HG03135 (cell line): Measurements from ENCODE around the gene ULK4.
A peak's percentile ranks its signal among the peaks of the same experiment; 100 is the strongest.
"Not testable (repeated sequence)": the region's sequence is repeated elsewhere in the genome, so short reads cannot be mapped to it uniquely, and the experiment has no call there.

Experiments used
- ATAC-seq: cut with Tn5 transposase; IDR thresholded peaks from one replicate; pipeline ENCODE4 v1.9.1; 2021; ENCODE audit warnings: mild to moderate bottlenecking, moderate library complexity; ENCODE audit not compliant: unreplicated experiment

ULK4 gene

DNA sequence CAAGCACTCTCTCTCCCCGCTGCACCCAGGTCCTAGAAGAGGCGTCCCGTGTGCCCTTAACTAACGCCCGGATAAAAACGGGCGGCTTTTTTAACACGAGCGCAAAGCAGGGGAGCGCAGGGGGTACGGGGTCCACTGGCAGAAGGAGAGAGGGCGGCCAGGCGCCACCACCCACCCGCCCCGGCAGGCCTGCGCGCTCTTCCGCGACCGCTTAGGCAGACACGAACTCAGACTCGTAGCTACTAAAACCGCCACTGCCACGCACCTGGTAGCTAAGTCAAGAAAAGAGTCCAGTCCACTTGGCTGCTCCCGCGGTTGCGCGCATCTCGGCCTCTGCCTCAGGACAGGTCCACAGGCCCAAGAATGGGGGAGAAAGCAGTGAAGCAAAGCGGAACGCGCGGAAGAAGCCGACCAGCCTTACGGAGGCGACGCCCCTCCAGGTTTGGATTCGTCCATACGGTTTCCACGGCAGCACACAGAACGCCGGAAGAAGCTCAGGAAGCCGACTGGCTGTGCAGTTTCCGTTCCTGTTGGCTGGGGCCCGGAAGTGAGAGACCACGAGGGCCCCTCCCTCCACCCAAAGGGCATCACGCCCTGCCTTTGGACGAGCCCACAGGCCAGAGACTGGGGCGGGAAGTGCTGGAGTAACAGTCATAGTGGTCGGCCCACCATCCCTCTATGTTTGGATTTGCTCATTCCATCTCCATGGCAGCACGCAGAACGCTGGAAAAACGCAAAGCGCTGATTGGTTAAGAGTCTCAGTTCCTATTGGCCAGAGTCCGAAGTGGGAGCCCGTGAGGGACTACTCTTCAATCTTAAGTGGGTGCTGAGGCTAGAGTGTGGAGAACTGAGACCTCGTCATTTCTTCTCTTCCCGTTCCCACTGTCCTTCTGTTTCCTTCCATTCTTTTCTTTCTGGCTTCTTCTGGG, at the start of gene ULK4:
TSS of gene ULK4 (minus strand) at position 353 of the 929 bp plus-strand sequence. CDS start 7,344 bp downstream, outside the sequence.
- peak; percentile 94 for ATAC-seq

DNA sequence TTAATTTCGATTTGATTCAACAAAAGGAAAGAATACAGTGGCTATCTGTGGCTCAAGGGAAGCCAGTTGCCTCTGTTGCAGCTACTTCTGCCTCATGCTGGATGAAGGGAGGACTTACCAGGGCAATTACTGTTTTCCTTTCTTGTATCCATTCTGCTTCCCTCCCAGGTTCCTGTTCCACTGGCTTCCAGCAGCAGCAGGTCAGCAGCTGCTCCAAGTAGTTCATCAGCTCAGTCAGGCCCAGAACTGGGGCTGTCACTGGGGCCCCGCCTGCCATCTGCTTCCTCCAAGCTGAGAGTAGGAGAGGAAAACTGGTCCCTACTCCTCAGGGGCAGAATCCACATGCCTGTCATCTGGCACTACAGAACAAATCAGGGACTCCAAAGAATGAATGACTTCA, 48.6 kb upstream of the ULK4 start:
- no peak for ATAC-seq

DNA sequence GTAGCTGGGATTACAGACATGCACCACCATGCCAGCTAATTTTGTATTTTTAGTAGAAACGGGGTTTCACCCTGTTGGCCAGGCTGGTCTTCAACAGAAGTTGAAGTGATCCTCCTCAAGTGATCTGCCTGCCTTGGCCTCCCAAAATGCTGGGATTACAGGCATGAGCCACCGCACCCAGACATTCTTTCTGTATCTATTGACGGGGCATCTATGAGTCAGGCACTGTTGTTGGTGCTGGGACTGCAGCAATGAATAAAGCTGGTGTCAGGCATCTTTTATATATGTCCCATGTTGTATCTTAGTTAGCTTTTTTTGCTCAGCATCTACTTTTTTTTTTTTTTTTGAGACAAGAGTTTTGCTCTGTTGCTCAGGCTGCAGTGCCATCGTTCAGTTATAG, 47.6 kb upstream of the ULK4 start:
- no peak for ATAC-seq

DNA sequence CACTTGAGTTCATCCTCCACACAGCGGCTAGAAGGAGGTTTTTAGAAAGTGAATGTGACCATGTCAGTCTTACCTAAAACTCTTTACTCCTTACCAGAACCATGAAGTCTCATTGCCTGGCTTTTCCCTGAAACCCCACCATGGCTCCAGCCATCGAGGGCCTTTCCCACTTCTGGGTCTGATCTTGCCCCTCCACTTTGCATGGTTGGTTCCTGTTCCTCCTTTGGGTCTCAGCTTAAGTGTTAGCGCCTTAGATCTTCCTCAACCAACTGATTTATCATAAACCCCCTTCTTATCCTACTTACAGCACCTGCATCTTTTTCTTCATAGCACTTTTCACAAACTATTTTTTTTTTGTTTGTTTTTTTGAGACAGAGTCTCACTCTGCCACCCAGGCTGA, 45.9 kb upstream of the ULK4 start:
- ATAC-seq, result no peak

DNA sequence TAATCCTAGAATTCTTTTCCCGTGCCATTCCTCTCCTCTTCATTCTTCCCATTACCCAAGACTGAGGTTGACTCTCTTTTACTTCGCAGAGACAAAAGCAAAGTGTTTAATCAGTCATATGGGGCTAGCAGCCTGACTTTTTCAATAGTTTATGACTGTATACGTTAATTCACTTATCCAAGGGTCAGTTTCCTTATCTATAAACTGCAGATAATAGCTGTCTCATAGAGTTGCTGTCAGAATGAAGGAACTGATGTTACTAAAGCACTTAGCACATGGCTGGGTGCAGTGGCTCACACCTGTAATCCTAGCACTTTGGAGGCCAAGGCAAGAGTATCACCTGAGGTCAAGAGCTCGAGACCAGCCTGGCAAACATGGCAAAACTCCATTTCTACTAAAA, 43.5 kb upstream of the ULK4 start:
- no peak for ATAC-seq

DNA sequence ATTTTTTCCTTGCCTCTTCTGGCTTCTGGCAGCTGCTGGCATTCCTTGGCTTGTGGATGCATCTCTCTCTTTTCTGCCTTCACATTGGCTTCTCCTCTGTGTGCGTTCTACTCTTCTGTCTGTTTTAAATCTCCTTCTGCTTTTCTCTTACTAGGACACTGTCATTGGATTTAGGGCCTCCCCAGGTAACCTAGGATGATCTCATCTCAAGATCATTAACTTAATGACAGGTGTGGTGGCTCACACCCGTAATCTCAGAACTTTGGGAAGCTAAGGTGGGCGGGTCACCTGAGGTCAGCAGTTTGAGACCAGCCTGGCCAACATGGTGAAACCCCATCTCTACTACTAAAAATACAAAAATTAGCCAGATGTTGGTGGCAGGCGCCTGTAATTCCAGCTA, 40.9 kb upstream of the ULK4 start:
- no peak for ATAC-seq

DNA sequence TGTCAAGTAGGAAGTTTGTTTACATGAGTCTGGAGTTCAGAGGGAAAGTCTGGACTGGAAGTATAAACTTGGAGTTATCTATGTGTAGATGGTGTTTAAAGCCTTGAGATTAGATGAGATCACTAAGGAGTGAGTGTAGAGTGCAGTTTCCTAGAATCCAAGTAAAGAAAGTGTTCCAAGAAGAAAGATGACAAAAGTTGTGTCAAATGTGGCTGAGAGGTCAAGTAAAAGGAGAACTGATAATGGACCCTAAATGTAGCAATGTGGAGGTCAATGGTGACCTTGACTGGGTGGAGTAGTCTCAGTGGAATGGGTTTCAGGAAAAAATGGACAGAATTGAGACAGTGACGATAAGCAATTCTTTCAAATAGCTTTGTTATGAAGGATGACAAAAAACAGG, 39.9 kb upstream of the ULK4 start:
- no peak for ATAC-seq

DNA sequence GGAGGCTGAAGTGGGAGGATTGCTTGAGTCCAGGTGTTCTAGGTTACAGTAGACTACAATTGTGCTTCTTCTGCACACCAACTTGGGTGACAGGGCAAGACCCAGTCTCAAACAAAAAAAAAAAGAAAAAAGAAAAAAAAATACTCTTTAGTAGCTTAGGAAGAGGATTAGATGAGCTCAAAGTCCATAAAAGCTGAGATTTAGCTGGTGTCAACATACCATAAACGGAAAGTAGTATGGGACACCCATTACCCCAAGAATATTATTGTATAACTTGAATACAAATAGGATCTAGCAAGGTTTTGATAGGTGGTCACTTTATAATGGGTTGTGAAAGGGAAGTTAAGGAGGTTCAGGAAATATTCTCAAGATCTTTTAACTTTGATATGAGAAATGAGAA, 38.0 kb upstream of the ULK4 start:
- ATAC-seq, result no peak

DNA sequence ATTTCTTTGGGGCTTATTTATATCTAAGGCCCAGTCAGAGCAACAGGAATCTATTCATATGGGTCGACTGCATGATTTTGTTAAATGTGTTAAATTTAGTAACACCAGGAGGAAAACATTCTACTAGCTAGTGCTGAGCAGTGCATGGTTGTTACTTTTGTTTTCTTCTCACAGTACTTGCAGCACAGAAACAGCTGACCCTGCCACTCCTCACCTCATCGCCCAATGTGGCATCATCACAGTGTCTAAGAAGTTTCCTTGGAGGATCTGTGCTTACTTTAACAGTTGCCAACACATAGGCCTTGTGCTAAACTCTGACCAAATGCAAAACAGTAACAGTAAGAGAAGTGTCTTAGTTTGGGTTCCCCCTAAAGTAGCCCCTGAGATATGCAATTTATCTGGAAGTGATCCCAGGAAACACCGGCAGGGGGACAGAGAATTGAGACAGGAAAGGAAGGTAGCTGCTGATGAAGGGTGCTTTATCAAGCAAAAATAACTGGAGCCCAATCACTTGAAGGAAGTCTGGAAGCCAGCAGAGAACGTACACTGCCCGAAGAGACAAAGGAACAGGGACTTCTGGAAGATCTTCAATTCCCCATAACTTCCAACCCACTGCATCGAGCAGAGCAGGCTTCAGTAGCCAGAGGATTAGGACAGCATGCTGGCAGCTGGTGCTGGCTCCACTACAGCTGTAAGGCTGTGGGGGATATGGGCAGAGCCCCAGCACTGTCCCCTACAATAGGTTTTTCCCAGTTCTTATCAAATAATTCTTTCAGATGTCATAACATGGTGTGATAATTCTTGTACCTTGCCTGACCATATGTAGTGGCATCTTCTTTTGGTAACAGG, 36.0 kb upstream of the ULK4 start:
- ATAC-seq, result no peak

DNA sequence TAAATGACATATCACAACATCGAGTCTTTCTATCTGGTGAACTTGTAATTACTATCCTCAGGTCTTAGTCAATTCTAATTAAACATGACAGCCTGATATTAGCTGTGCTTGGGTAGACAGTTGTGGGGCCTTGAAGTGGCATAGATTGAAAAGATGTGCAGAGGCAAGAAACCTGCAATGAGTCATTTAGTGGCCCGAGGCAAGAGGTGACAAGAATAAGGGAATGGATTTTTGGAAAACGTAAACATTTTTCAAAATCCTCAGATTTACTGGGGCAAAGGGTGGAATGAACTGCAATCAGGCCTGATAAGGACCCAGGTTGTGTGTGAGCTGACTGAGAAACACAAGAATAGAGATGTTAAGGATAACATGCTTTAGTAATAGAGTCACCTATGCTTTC, 29.5 kb upstream of the ULK4 start:
- ATAC-seq, result no peak

DNA sequence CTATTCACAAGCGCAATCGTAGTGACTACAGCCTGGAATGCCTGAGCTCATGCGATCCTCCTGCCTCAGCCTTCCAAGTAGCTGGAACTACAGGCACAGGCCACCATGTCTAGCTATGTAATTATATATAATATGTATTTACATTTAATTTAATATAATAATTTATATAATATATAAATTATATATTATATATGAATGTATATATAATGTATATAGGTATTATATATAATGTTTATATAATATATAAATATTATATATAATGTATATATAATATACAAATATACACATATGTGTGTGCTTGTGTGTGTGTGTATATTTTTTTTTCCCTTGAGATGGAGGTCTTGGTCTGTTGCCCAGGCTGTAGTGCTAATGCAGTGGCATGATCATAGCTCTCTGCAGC, 27.6 kb upstream of the ULK4 start:
- no peak for ATAC-seq

DNA sequence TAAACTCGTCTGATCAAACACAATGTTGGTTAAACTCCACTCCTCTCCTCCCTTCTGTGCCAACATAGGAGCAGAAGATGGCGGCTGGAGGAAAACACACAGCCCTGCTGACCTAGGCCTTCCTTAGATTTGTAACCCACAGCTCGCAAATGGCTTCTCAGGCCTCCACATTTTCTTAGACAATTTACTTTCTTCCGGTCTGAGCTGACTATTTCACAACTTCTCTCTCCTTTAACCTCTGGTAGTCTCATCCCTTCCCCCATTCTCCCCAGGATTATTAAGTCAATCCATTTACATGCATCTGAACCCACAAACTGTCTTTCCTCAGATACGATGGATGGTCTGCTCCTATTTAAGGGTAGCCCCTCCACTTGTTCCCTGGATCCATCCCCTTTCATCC, 25.7 kb upstream of the ULK4 start:
- no peak for ATAC-seq

DNA sequence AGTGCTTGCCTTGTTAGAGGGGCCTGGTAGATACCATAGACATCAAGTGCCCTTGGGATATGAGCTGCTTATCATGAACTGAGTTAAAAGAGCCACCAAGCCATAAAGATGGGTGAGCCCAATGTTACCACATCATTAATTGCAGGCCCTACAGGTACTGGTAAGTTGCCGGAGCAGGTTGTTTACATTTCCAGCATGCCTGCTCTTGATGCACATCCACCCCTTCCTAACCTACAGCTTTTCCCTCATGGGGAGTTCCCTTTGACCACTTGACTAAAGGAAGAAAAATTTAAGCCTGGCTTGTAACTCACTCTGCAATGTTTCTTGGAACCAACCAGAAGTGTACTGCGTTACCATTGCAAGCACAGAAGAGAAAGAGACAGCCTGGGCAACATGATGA, 24.7 kb upstream of the ULK4 start:
- ATAC-seq, result no peak

DNA sequence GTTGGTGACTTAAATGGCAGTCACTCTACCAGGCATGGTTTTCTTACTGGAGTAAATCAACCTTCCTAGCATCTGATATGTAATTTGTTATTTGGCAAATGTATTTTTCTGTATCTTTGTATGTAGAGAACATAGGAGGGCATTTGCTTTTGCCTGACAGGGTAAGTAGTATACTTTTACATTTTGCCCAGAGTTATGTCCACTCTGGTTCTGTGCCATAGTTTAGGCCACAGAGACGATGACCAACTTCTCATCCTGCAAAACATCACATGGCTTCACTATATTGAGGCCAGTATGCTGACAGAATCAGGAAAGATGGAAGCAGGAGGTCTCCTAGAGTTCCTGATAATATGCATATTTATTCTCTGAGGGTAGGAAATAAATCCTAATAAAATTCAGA, 23.1 kb upstream of the ULK4 start:
- ATAC-seq, result no peak

DNA sequence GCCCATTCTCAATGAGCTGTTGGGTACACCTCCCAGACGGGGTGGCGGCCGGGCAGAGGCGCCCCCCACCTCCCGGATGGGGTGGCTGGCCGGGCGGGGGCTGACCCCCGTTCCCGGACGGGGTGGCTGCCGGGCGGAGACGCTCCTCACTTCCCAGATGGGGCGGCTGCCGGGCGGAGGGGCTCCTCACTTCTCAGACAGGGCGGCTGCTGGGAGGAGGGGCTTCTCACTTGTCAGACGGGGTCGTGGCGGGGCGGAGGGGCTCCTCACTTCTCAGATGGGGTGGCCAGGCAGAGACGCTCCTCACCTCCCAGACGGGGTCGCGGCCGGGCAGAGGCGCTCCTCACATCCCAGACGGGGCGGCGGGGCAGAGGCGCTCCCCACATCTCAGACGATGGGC, 21.2 kb upstream of the ULK4 start:
- ATAC-seq, result not testable (repeated sequence)

DNA sequence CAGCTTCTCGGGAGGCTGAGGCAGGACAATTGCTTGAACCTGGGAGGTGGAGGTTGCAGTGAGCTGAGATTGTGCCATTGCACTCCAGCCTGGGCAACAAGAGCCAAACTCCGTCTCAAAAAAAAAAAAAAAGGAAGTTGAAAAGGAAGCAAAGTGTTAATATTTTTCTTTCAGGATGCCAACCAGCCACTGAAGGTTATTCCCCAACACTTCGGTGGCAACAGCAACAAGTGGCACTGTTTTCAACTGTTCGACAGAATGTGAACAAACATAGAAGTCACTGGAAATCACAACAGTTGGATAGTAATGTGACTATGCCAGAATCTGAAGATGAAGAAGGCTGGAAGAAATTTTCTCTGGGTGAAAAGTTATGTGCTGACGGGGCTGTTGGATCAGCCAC, 15.5 kb upstream of the ULK4 start:
- ATAC-seq, result not testable (repeated sequence)

DNA sequence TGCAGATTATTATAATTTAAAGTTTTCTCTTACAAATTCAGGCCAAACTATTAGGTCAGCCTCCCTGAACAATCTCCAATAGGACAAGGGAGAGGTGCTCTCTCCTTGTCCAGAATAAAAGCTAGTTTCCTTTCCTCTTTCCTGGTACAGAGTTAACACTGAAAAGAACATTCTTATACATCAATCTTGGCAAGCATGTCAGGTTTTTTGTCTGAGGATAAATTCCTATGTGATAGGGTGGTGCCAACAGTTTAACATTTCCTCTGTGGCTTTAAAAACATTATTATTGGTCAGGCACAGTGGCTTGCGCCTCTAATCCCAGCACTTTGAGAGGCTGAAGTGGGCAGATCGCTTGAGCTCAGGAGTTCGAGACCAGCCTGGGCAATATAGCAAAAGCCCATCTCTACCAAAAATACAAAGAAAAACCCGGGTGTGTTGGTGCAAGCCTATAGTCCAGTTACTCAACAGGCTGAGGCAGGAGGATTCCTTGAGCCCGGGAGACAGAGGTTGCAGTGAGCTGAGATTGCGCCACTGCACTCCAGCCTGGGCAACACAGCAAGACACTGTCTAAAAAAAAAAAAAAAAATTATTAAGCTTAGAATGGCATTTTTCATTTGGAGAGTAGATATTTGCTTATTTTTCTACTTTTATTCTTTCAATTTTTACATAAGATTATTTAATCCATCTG, 13.7 kb upstream of the ULK4 start:
- no peak for ATAC-seq

DNA sequence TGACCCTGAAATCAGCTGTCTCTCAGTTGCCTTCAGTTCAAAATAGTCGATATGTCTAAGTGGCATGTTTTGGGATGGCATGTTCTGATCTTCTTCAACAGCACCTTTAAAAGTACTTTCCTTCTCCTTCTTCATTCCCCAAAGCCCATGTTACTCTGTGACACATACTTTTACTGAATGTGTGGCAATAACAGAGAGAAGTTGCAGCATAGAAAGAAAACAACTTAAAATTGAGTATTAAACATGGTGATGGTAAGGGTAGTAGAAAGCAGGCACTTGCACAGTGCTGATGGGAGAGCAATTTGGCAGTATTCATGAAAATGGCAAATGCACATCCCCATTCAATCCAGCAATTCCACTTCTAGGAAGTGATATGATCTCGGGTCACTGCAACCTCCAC, 12.3 kb upstream of the ULK4 start:
- no peak for ATAC-seq

DNA sequence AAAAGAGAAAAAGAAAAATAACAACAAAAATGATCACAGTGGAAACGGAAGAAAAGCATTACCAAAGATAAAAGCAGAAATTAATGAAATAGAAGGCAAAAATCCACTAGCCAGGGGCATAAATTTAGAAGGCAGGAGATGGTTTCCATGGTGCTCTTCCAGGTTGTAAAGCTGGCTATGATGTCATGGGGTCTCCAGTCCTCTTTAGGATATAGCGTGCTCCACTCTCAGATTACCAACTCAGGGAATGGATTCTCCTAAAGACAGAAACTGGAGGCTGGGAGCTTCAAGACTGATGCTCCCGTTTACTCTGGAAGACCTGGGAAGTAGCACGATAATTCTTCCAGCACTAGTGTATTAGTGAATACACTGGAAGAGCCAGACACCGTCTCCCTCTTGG, 10.9 kb upstream of the ULK4 start:
- no peak for ATAC-seq

DNA sequence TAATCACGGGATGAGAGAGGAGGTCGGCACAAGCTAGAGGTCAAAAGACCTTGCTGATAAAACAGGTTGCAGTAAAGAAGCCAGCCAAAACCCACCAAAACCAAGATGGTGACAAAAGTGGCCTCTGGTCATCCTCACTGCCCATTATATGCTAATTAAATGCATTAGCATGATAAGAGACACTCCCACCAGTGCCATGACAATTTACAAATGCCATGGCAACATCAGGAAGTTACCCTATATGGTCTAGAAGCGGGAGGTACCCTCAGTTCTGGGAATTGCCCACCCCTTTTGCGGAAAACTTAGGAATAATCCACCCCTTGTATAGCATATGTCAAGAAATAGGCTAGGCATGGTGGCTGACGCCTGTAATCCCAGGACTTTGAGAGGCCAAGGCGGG, 4.3 kb upstream of the ULK4 start:
- no peak for ATAC-seq

DNA sequence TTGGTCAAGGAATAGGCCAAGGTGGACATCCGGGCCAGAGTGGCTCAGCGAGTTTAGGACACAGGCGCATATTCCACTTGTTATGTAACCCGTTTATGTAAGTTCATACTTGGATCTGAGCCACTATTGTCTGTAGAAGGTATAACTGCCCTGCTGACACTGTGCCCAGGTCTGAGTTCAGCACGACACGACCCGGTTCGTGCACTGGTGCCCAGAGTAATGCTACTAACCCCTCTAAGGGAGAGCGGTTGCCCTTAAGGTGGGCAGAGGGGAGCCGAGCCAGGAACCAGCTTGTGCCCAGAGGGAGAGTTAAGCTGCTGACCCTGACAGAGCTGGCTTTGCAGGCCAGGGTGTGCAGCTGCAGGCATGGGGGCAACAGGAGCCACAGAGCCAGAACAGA, 1.9 kb upstream of the ULK4 start:
- ATAC-seq, result no peak
